Breast epithelium (tissue), 4 donors: ENCODE results near the gene RPL10A. TPM values are rescaled to one million over a fixed set of nuclear protein-coding genes. Genes with fewer than 3 reads are reported as not detected.
"Not testable (repeated sequence)": the region's sequence is repeated elsewhere in the genome, so short reads cannot be mapped to it uniquely, and the experiment has no call there.

Experiments used
- DNase-seq, 2 donors: peaks; one replicate each; pipeline ENCODE4 v3.0.0-alpha.2; 2019; ENCODE audit warnings: low spot score in 2 of 2
- H3K27ac ChIP-seq, 2 donors: fragments of 200-600 bp; sonication (generic) in 1 of 2; one replicate each; pipeline ENCODE4 v1.5.1; 2016 to 2019; ENCODE audit warnings: mild to moderate bottlenecking in 1 of 2
- H3K27me3 ChIP-seq, 2 donors: fragments of 200-600 bp; sonication (generic) in 1 of 2; one replicate each; pipeline versions ENCODE4 v1.5.1 to v1.6.0; 2017 to 2019; ENCODE audit warnings: control low read depth in 1 of 2, mild to moderate bottlenecking in 1 of 2
- H3K36me3 ChIP-seq: fragments of 200-600 bp; one replicate; pipeline ENCODE4 v1.5.1; 2019
- H3K4me1 ChIP-seq, 2 donors: fragments of 200-600 bp; sonication (generic); one replicate each; pipeline ENCODE4 v1.5.1; 2016 to 2019; ENCODE audit warnings: control low read depth in 1 of 2
- H3K4me3 ChIP-seq, 3 donors: fragments of 200-600 bp; sonication (generic); 1 replicate in 2 of 3; 2 replicates in 1 of 3; pipeline ENCODE4 v1.5.1; 2016 to 2019; ENCODE audit warnings: mild to moderate bottlenecking in 3 of 3, moderate library complexity in 2 of 3
- H3K9me3 ChIP-seq, 2 donors: fragments of 200-600 bp; sonication (generic) in 1 of 2; one replicate each; pipeline ENCODE4 v1.5.1; 2016 to 2019; ENCODE audit warnings: control low read depth in 1 of 2
- CTCF ChIP-seq, 3 donors: fragments of 450-650 bp; IDR thresholded peaks; one replicate each; pipeline ENCODE4 v1.5.1; 2016 to 2017; ENCODE audit warnings: antibody characterized with exemption in 3 of 3, mild to moderate bottlenecking in 3 of 3, moderate library complexity in 3 of 3
- POLR2A ChIP-seq: fragments of 450-650 bp; IDR thresholded peaks from one replicate; pipeline ENCODE4 v1.6.1; 2016; ENCODE audit warnings: antibody characterized with exemption, mild to moderate bottlenecking, moderate library complexity
- POLR2AphosphoS5 ChIP-seq, 3 donors: sonication (generic); formaldehyde crosslinking; IDR thresholded peaks; one replicate each; pipeline ENCODE4 v1.6.1; 2017; ENCODE audit warnings: antibody characterized with exemption in 3 of 3
- intact Hi-C: fragments of 100-400 bp; cut with DNase I; formaldehyde crosslinking; loops from one replicate; pipeline ENCODE4 v1.15.1; 2023; ENCODE audit warnings: low total_unique reads
- total RNA-seq, 3 donors: library from RNA; depleted of rRNA; stranded (reverse); fragments of >200 nt; gene quantifications; one replicate each; pipeline ENCODE4 v1.1.0, GENCODE V29; 2016

RPL10A gene
- total RNA-seq, 3 donors from 2014 or later = 1,177 to 2,549 (median 2,082) TPM

DNA sequence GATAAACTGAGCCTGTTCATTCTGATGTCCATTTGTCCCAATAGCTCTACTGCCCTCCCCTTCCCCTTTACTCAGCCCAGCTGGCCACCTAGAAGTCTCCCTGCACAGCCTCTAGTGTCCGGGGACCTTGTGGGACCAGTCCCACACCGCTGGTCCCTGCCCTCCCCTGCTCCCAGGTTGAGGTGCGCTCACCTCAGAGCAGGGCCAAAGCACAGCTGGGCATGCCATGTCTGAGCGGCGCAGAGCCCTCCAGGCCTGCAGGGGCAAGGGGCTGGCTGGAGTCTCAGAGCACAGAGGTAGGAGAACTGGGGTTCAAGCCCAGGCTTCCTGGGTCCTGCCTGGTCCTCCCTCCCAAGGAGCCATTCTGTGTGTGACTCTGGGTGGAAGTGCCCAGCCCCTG is 40.8 kb upstream of the RPL10A start:
- Histone ChIP-seq H3K27me3 (no peaks in the 10 kb centered on the region), H3K4me3 (no peak overlapping the region), H3K27ac (no peak overlapping the region), H3K4me1 (no peaks in the 10 kb centered on the region), H3K9me3 (peaks cover 13 to 16% of the 10 kb centered on the region in 2 donors), H3K36me3 (peaks cover 4% of the 10 kb centered on the region)
- DNase-seq = no peak
- intact Hi-C loops = no loop called here
- TF ChIP-seq CTCF (IDR thresholded peaks at IDR 0.05) (no peak), POLR2A (no peak), POLR2AphosphoS5 (IDR thresholded peaks at IDR 0.05) (no peak)

GRCh38 chr6:35427851-35428321 is 40.3 kb upstream of the RPL10A start:
- no peak for TF ChIP-seq POLR2AphosphoS5 (IDR thresholded peaks at IDR 0.05)
- Histone ChIP-seq H3K4me1 (no peaks in the 10 kb centered on the region), H3K36me3 (peaks cover 4% of the 10 kb centered on the region), H3K4me3 (no peak overlapping the region), H3K27me3 (no peaks in the 10 kb centered on the region), H3K27ac (no peak overlapping the region), H3K9me3 (peaks cover 13 to 16% of the 10 kb centered on the region in 2 donors)
- intact Hi-C loops = no loop called here
- DNase-seq = no peak

DNA sequence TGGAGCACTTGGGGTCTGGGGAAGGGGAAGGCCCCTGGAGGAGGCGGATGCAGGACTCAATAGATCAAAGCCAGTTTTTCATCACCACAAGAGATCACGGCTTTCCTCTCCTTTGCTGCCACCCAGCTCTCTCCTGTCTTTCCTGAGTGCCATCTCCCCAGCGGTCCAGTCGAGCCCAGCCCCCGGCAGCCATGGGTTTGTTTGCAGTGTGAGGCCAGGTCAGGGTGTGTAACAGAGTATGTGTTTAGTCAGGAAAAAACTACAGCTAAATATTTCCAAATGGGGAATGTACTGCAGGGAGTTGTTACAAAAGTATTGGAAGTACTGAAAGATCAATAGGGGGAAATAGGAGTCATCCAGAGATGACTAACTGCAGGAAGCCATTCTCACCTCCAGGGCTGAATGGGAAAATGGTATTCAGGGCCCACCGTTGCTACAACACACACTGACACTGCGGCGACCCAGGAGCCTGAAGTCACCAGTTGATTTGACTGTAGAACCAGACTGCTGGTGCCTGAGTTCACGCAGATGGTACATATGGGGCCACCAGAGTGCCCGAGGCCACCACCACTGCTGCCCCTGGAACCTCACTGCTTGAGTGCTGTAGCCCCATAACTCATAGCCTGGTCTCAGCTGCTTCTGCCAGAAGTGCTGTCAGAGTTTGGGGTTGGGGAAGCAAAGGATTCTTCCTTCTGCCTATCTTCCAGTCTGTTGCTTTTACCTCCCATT is 39.6 kb upstream of the RPL10A start:
- H3K9me3 ChIP-seq = peaks cover 13 to 16% of the 10 kb centered on the region in 2 donors
- H3K4me1 ChIP-seq = no peaks in the 10 kb centered on the region
- H3K27me3 ChIP-seq = no peaks in the 10 kb centered on the region
- H3K36me3 ChIP-seq = peaks cover 4% of the 10 kb centered on the region
- intact Hi-C loops = no loop called here
- TF ChIP-seq CTCF (IDR thresholded peaks at IDR 0.05) = no peak
- TF ChIP-seq POLR2AphosphoS5 (IDR thresholded peaks at IDR 0.05) = no peak
- no peak for TF ChIP-seq POLR2A
- no peak for DNase-seq
- no peak overlapping the region for H3K4me3 ChIP-seq
- H3K27ac ChIP-seq = no peak overlapping the region

- Histone ChIP-seq H3K27ac (no peak overlapping the region), H3K4me1 (no peaks in the 10 kb centered on the region), H3K36me3 (no peaks in the 10 kb centered on the region), H3K4me3 (no peak overlapping the region), H3K27me3 (no peaks in the 10 kb centered on the region), H3K9me3 (peaks cover 13 to 16% of the 10 kb centered on the region in 2 donors)
- no peak for DNase-seq
- intact Hi-C loops = no loop called here
- TF ChIP-seq CTCF (IDR thresholded peaks at IDR 0.05) (no peak), POLR2A (no peak)
These were observed 38.7 kb upstream of the RPL10A start for GRCh38 chr6:35429463-35429862.

DNA sequence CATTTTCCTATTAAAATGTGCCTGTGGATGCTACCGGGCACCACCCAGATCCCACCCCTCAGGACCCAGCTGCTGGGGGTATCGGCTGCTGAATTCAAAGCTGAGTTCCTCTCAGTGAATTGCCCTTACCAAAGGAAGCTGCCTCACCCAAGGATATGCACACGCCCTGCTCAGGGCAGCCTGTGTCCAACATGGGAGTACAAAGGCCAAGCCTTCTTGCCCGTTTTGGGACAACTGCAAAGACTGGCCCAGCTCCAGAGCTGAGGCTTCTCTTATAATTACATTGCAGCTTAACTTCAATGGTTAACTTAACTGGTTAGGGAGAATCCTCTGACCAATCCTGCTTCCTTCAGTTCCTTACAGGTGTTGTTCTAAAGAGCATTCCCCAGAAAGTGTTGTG is 35.9 kb upstream of the RPL10A start:
- Histone ChIP-seq H3K36me3 (no peaks in the 10 kb centered on the region), H3K4me1 (no peaks in the 10 kb centered on the region), H3K9me3 (peaks cover 13 to 16% of the 10 kb centered on the region in 2 donors), H3K4me3 (no peak overlapping the region), H3K27me3 (no peaks in the 10 kb centered on the region), H3K27ac (no peak overlapping the region)
- no peak for DNase-seq
- no peak for TF ChIP-seq CTCF (IDR thresholded peaks at IDR 0.05)
- no peak for TF ChIP-seq POLR2A
- no peak for TF ChIP-seq POLR2AphosphoS5 (IDR thresholded peaks at IDR 0.05)
- intact Hi-C loops = no loop called here

DNA sequence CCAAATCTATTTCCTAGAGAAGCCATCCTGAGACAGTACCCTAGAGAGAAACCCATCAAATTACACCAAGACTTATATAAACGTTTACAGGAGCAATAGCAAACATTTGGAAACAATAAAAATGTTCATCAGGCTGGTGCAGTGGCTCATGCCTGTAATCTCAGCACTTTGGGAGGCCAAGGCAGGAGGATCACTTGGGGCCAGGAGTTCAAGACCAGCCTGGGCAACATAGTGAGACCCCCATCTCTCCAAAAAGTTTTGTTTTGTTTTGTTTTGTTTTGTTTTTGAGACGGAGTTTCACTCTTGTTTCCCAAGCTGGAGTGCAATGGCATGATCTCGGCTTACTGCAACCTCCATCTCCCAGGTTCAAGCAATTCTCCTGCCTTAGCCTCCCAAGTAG is 35.5 kb upstream of the RPL10A start:
- H3K27me3 ChIP-seq, H3K36me3 ChIP-seq, H3K4me1 ChIP-seq, H3K27ac ChIP-seq, intact Hi-C loops, H3K4me3 ChIP-seq, DNase-seq: not testable (repeated sequence)
- peaks cover 13 to 16% of the 10 kb centered on the region in 2 donors for H3K9me3 ChIP-seq
